ENCODE data around the gene PC. TPM values are rescaled to one million over a fixed set of nuclear protein-coding genes. Genes with fewer than 3 reads are reported as not detected.

PC gene
- total RNA-seq, 1 donor from 2014 or later: 5.2 TPM

- DNase-seq (peak; percentile 11), ATAC-seq (no peak)
- intact Hi-C loops (cut with micrococcal nuclease): no loop called here
These were observed 80.4 kb downstream of the PC start for GRCh38 chr11:66877588-66878385.

GRCh38 chr11:66875378-66875777, 82.8 kb downstream of the PC start:
- intact Hi-C loops (cut with micrococcal nuclease): no loop called here
- ATAC-seq: no peak
- peak; percentile 12 for DNase-seq

- no peak for ATAC-seq
- DNase-seq: no peak
- intact Hi-C loops (cut with micrococcal nuclease): no loop called here
These were observed 84.0 kb downstream of the PC start for GRCh38 chr11:66874232-66874631.

- ATAC-seq (no peak), DNase-seq (no peak)
- intact Hi-C loops (cut with micrococcal nuclease): no loop called here
These were observed 86.7 kb downstream of the PC start for GRCh38 chr11:66871521-66871901.

- no peak for DNase-seq
- intact Hi-C loops (cut with micrococcal nuclease): no loop called here
- no peak for ATAC-seq
These were observed 87.3 kb downstream of the PC start for GRCh38 chr11:66870616-66871520.

- no peak for DNase-seq
- no peak for ATAC-seq
- intact Hi-C loops (cut with micrococcal nuclease): no loop called here
These were observed 88.1 kb downstream of the PC start for GRCh38 chr11:66870131-66870530.

GRCh38 chr11:66869567-66869870, 88.7 kb downstream of the PC start:
- no peak for DNase-seq
- intact Hi-C loops (cut with micrococcal nuclease): no loop called here
- ATAC-seq: no peak

- ATAC-seq (peak; percentile 61), DNase-seq (peak; percentile 58)
- intact Hi-C loops (cut with micrococcal nuclease): no loop called here
These were observed 89.2 kb downstream of the PC start for GRCh38 chr11:66868726-66869566.

GRCh38 chr11:66868082-66868725, 90.0 kb downstream of the PC start:
- intact Hi-C loops (cut with micrococcal nuclease): no loop called here
- no peak for ATAC-seq
- no peak for DNase-seq

GRCh38 chr11:66867425-66868040, 90.7 kb downstream of the PC start:
- ATAC-seq: no peak
- DNase-seq: no peak
- intact Hi-C loops (cut with micrococcal nuclease): no loop called here

- ATAC-seq: no peak
- no peak for DNase-seq
- intact Hi-C loops (cut with micrococcal nuclease): no loop called here
These were observed 91.6 kb downstream of the PC start for GRCh38 chr11:66866511-66866986.

GRCh38 chr11:66866007-66866406, 92.2 kb downstream of the PC start:
- DNase-seq: no peak
- intact Hi-C loops (cut with micrococcal nuclease): no loop called here
- no peak for ATAC-seq

GRCh38 chr11:66864924-66865697, 93.1 kb downstream of the PC start:
- DNase-seq: no peak
- intact Hi-C loops (cut with micrococcal nuclease): no loop called here
- ATAC-seq: no peak

GRCh38 chr11:66864172-66864901, 93.8 kb downstream of the PC start:
- no peak for ATAC-seq
- DNase-seq: no peak
- intact Hi-C loops (cut with micrococcal nuclease): no loop called here

GRCh38 chr11:66863428-66864125, 94.6 kb downstream of the PC start:
- intact Hi-C loops (cut with micrococcal nuclease): no loop called here

GRCh38 chr11:66862559-66863037, 95.6 kb downstream of the PC start:
- intact Hi-C loops (cut with micrococcal nuclease): no loop called here
- ATAC-seq (no peak), DNase-seq (peak; percentile 26)

More at GRCh38 chr11:66863428-66864125, 94.6 kb downstream of the PC start:
- DNase-seq (peak; percentile 25), ATAC-seq (no peak)
